ENCODE results near the gene ALDH1B1.

Gene ALDH1B1

DNA sequence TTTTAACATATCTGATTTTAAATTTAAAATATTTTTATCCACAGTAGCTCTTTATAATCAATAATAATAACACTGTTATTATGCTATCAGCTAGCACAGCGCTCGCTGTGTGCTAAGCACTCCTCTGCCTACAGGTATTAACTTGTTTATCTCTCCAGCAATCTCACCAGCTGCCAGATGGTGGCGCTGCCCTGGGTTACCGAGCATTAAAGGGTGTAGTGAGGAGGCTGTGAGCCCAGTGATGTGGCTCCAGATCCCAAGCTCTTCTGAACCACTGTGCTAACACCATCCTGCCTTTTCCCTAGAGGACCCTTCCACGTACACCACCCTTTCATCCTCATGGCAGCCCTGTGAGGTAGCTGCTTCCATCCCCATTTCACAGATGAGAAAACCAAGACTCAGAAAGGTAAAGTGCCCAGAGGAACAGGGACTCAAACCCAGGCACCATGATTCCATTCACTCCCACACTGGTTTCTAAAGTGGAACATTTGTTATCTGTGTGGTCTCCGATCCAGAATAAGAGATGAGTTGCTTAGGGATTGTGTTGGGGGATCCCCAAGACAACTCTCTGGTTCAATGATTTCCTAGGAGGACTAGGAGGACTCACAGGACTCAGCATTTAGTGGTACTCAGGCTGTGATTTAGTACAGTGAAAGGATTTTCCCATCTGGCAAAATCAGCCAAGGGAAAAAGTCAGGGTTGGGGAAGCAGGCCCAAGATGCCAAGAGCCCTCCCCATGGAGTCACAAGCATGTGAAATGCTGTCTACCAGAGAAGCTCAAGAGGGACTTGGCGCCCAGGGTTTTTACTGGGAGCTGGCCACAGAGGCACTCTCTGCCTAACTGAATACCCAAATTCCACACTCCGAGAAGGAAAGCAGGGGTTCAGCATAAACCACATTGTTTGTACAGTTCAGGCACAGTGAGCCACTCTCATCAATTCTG is 24.8 kb downstream of the ALDH1B1 start:
- peak; percentile 77 for DNase-seq

GRCh38 chr9:38418366-38418765 is 25.9 kb downstream of the ALDH1B1 start:
- no peak for DNase-seq

DNA sequence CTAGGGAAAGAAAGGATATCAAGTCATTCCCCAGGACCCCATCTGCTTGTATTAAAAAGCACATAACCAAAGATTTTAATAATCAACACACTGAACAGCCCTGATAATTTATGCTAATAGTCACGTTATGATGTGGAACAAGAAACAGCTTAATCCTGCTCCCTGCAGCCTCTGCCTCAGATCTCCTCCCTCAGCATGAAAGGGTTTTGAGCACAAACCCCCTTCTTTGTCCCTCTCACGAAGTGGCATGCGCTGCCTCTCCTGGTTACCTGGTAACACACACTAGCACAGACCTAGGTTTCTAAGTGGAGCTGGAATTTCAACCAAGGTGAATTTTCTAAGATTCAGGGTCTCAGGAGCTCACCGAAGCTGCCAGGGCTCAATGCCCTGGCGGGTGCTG is 26.7 kb downstream of the ALDH1B1 start:
- DNase-seq: no peak

- DNase-seq: no peak
Observed at GRCh38 chr9:38421498-38422211, 29.2 kb downstream of the ALDH1B1 start.

GRCh38 chr9:38422555-38423260 is 30.2 kb downstream of the ALDH1B1 start:
- no peak for DNase-seq

- peak; percentile 39 for DNase-seq
Observed at GRCh38 chr9:38423273-38423972, 30.9 kb downstream of the ALDH1B1 start.

GRCh38 chr9:38423973-38424843 is 31.7 kb downstream of the ALDH1B1 start, which contains the start of gene IGFBPL1:
IGFBPL1 (minus strand) TSS chr9:38424454; CDS start chr9:38424424, 30 bp downstream.
- DNase-seq: no peak

DNA sequence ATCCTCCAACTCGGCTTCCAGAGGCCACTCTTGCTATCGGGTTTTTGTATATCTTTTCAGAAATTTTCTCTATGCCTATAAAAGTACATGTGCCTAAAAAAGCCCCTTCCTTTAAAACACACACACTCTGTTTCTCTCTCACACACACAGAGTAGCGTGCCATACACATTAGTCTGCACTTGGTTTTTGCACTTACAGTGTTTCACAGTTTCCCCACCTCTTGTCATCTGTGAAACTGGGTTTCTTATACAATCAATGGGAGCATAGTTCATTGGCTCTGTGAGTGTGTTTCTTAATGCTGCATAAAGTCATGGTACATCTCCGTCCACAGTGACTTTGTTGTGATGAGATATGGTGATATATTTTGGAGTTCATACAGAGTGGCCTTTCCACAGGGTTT is 32.4 kb downstream of the ALDH1B1 start:
- no peak for DNase-seq

- DNase-seq: no peak
Observed at GRCh38 chr9:38428062-38428461, 35.6 kb downstream of the ALDH1B1 start.

GRCh38 chr9:38431116-38431515 is 38.6 kb downstream of the ALDH1B1 start:
- DNase-seq: no peak

DNA sequence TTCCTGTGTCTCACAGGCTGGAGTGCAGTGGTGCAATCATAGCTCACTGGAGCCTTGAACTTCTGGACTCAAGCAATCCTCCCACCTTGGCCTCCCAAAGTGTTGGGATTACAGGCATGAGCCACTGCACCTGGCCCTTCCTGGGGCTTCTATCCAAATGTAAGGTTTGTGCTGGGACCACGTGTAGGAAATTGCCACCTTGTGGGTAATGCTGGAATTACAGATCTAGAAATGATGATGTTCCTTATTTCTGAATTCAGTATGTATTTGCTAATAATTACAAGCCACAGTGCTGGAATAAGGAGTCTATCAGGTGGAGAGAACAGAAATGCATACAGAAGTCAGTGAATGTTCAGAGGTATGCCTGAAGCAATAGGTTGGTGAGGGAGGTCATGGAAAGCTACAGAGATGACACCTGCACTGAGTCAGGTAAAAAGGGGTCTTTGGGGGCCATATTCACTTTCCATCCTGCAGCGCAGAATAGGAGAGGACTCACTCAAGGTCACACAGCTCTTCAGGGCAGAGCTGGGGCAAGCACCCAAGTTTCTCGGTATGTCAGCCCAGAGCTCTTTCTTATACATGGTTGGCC is 40.5 kb downstream of the ALDH1B1 start:
- DNase-seq: no peak

DNA sequence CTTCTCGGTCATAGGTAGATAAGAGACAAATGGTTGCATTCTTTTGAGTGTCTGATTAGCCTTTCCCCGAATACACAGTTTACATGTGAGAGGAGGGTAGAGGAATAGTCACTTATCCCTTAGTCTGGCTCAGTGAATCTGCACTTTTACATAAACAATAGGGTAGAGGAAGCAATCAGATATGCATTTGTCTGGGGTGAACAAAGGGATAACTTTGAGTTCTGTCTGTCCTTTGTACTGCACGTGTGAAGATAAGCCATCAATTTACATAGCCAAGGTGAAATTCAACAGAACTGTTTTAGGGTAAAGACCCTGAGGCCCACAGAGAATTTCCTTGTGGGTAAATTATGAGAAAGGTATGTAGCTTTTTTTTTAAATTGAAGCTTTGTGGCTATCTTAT is 41.9 kb downstream of the ALDH1B1 start:
- no peak for DNase-seq

DNA sequence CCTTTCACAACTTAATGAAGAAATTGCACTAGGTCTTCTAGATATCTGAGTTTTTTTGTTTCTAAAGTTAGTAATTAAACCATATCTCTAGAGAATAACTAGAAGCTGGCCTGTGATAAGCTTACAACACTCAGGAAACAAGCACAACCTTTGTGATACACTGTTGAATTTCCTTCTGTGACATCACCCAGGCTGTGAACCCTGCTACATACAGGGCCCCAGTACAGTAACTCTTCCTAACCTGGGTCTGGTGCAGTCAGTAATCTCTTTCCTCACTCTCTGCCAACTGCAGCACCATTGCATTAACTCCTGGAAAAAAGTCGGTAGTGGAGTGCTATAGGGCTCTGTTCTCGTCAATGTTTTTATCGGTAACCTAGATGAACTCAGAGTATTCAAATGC is 42.4 kb downstream of the ALDH1B1 start:
- DNase-seq: no peak

GRCh38 chr9:38435521-38435920 is 43.0 kb downstream of the ALDH1B1 start:
- no peak for DNase-seq

DNA sequence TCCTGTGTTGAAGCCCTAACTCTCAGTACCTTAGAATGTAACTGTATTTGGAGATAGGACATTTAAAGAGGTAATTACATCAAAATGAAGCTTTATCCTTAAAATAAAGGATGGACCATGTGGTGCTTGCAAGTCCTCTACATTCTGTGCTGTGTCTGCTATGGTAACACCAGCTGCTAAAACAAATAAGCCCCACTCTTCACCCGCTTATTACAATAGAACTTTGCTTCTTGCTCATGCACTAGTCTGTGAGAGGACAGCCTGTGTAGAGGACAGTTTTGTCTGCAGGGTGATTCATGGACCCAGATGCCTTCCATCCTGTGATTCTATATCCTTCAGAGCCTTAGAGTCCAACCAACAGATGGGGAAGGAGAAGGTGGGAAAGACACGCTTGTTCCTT is 44.2 kb downstream of the ALDH1B1 start:
- no peak for DNase-seq

GRCh38 chr9:38437193-38437823 is 44.8 kb downstream of the ALDH1B1 start:
- no peak for DNase-seq

GRCh38 chr9:38439291-38439915 is 46.9 kb downstream of the ALDH1B1 start:
- no peak for DNase-seq

GRCh38 chr9:38439916-38440301 is 47.4 kb downstream of the ALDH1B1 start:
- no peak for DNase-seq

- no peak for DNase-seq
Observed at GRCh38 chr9:38440516-38440915, 48.0 kb downstream of the ALDH1B1 start.

GRCh38 chr9:38441347-38442085 is 49.0 kb downstream of the ALDH1B1 start:
- no peak for DNase-seq
